Measurements from ENCODE around the gene COL4A2. TPM values are rescaled to one million over a fixed set of nuclear protein-coding genes. Genes with fewer than 3 reads are reported as not detected.

Gene COL4A2
- total RNA-seq, 2 experiments from 2014 or later, result not detected

DNA sequence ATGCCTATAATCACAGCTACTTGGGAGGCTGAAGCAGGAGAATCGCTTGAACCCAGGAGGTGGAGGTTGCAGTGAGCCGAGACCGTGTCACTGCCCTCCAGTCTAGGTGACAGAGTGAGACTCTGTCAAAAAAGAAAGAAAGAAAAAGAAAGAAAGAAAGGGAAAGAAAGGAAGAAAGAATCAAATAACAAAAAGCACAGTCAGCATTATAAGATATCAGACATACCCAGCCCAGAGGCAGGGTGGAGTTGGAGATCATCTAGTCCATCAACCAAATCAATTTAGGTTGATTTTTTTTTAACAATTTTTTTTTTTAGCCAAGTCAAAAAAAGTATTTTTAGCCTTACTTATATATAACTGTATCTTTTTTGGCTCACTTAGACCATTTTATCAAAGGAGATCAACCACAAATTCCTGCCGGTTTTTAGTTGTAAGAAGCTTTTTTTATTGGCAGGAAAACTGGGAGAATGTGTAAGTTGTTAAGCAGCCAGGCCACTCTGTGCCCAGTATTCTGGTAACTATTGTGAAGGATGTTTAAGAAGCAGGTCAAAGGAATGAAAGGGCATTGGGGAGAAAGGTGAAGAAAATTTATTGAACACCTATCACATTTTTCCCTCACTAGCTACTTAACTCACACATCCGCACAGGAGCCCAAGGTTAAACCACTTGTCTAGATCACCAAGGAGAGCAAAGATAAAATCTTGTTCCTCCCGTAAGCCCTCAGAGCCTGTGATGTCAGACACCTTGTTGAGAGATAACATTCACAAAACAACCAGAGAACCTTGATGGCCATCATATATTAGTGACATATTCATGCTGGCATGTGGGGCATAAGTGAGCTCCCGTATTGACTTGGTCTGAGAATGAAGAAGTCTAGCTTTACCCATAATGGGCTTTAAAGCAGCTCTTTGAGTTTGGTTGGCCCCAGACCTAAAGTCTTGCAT is 91.8 kb downstream of the COL4A2 start:
- Mint-ChIP-seq H3K4me1 (no peaks in the 10 kb centered on the region), H3K4me3 (no peak overlapping the region), H3K9me3 (no peaks in the 10 kb centered on the region), H3K27ac (no peak overlapping the region), H3K36me3 (ENCODE audit: low read depth) (no peaks in the 10 kb centered on the region), H3K27me3 (peaks cover 49% of the 10 kb centered on the region)
- ChIA-PET CTCF (interaction anchor here (0.9 kb wide), 1 partner anchor 178 kb away, joined by 3 read pairs; no protein-coding TSS in a partner anchor), POLR2A (no interaction called here)
- no peak for DNase-seq

- ChIA-PET POLR2A (no interaction called here), CTCF (no interaction called here)
- Mint-ChIP-seq H3K27ac (no peak overlapping the region), H3K9me3 (no peaks in the 10 kb centered on the region), H3K27me3 (peaks cover 47% of the 10 kb centered on the region), H3K4me1 (no peaks in the 10 kb centered on the region), H3K4me3 (no peak overlapping the region), H3K36me3 (ENCODE audit: low read depth) (no peaks in the 10 kb centered on the region)
- DNase-seq, result no peak
Measured at GRCh38 chr13:110399801-110400200, 92.7 kb downstream of the COL4A2 start.

DNA sequence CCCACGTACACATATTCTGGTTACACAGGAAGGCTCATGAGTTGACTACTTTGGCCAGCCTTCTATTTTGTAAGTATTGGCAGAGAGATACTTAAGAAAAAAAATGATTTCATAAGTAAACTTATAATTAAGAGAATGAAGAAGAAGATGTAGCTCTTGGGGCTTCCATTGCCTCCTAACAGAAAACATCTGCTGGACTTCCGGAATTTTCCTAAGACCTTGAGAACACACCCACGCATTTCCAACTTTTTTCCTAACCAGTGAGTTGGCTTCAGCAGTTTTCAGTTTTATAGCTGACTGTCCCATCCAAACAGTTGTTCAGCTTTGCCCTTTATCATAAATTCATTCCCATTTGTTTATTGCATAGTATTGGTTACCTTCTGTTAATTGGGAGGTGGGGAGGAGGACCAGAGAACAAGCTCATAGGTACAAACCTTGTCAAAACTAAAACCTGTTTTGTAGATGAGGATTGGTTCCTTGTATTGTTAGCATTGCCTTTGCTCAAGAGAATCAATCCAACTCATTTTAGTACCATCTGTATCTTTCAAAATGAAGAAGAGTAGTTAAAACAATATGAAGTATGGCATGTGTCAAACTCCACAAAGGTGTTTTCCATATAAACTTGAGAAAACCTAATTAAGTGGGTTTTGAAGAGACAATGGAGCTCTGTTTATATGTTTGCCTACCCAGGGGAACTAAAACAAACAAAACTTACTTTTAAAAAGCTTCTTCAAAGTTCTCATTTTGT is 93.9 kb downstream of the COL4A2 start:
- CTCF ChIA-PET, result interaction anchor here (1.2 kb wide), 1 partner anchor 11 kb away, joined by 4 read pairs; no protein-coding TSS in a partner anchor
- H3K4me1 Mint-ChIP-seq, result no peaks in the 10 kb centered on the region

DNA sequence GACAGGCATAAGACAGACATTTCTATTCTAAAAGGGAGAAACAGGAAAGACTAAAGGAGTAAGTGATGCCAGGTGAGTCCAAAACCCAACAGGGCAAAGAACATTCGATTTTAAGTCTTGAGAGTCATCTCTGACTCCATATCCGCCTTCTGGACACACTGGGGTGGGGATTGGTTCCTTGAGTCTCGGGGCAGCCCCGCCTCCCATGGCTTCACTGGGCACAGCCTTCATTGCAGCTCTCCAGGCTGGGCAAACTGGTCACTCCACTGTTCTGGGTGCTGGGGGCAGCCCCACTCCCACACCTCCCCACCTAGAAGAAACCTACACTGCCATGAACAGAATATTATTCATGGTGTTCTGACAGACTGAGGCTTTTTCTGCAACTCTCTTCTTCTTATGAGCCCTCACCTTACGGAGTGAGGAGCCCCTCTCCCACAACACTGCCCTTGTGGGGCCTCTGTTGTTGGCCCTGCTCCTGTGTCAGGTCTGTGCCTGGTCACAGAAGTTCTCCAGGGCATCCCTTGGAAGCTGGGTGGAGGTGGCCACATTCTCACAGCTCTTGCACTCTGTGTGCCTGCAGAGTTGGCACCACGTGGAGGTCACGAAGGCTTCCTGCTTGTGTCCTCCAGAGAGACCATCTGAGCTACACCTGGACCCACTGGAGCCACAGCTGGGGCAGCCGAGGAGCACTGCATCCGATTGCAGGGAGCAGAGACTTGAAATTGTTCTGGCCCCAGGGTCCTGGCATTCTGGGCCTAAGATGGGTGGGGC is 95.4 kb downstream of the COL4A2 start:
- H3K36me3 Mint-ChIP-seq (ENCODE audit: low read depth), result no peaks in the 10 kb centered on the region
- H3K27ac Mint-ChIP-seq, result no peak overlapping the region
- no peak overlapping the region for H3K4me3 Mint-ChIP-seq
- H3K9me3 Mint-ChIP-seq, result no peaks in the 10 kb centered on the region
- peaks cover 43% of the 10 kb centered on the region for H3K27me3 Mint-ChIP-seq
- POLR2A ChIA-PET, result no interaction called here
- H3K4me1 Mint-ChIP-seq, result no peaks in the 10 kb centered on the region
- CTCF ChIA-PET, result no interaction called here
- DNase-seq, result no peak

More for the DNA sequence above, 93.9 kb downstream of the COL4A2 start:
- no peak for DNase-seq
- Mint-ChIP-seq H3K27ac (no peak overlapping the region), H3K27me3 (peaks cover 47% of the 10 kb centered on the region), H3K4me3 (no peak overlapping the region), H3K36me3 (ENCODE audit: low read depth) (no peaks in the 10 kb centered on the region), H3K9me3 (no peaks in the 10 kb centered on the region)
- POLR2A ChIA-PET, result no interaction called here

DNA sequence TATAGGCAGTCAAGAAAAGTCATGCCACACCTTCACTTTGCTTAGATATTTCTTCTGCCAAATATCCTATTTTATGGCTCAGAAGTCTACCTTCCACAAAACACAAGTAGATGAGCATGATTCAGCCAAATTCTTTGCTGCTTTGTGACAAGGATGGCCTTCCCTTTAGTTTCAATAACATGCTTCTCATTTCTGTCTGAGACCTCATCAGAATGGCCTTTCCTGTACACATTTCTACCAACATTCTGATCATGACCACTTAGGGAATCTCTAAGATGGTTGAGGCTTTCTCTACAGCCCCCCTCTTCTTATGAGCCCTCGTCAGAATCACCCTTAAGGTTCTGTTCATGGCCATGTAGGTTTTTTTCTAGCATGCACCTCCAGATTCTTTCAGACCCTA is 96.2 kb downstream of the COL4A2 start:
- CTCF ChIA-PET, result no interaction called here
- no peak for DNase-seq
- no peaks in the 10 kb centered on the region for H3K4me1 Mint-ChIP-seq
- no peak overlapping the region for H3K27ac Mint-ChIP-seq
- POLR2A ChIA-PET, result no interaction called here
- no peak overlapping the region for H3K4me3 Mint-ChIP-seq
- H3K27me3 Mint-ChIP-seq, result peaks cover 40% of the 10 kb centered on the region
- H3K9me3 Mint-ChIP-seq, result no peaks in the 10 kb centered on the region
- H3K36me3 Mint-ChIP-seq (ENCODE audit: low read depth), result no peaks in the 10 kb centered on the region

GRCh38 chr13:110403721-110404120 is 96.6 kb downstream of the COL4A2 start:
- ChIA-PET POLR2A (no interaction called here), CTCF (no interaction called here)
- no peak for DNase-seq
- Mint-ChIP-seq H3K27me3 (peaks cover 37% of the 10 kb centered on the region), H3K4me1 (no peaks in the 10 kb centered on the region), H3K9me3 (peaks cover 2% of the 10 kb centered on the region), H3K27ac (no peak overlapping the region), H3K4me3 (no peak overlapping the region), H3K36me3 (ENCODE audit: low read depth) (no peaks in the 10 kb centered on the region)

GRCh38 chr13:110404321-110404720 is 97.2 kb downstream of the COL4A2 start:
- Mint-ChIP-seq H3K27ac (no peak overlapping the region), H3K4me1 (no peaks in the 10 kb centered on the region), H3K36me3 (ENCODE audit: low read depth) (no peaks in the 10 kb centered on the region), H3K9me3 (peaks cover 5% of the 10 kb centered on the region), H3K27me3 (peaks cover 39% of the 10 kb centered on the region), H3K4me3 (no peak overlapping the region)
- ChIA-PET CTCF (no interaction called here), POLR2A (no interaction called here)
- no peak for DNase-seq

DNA sequence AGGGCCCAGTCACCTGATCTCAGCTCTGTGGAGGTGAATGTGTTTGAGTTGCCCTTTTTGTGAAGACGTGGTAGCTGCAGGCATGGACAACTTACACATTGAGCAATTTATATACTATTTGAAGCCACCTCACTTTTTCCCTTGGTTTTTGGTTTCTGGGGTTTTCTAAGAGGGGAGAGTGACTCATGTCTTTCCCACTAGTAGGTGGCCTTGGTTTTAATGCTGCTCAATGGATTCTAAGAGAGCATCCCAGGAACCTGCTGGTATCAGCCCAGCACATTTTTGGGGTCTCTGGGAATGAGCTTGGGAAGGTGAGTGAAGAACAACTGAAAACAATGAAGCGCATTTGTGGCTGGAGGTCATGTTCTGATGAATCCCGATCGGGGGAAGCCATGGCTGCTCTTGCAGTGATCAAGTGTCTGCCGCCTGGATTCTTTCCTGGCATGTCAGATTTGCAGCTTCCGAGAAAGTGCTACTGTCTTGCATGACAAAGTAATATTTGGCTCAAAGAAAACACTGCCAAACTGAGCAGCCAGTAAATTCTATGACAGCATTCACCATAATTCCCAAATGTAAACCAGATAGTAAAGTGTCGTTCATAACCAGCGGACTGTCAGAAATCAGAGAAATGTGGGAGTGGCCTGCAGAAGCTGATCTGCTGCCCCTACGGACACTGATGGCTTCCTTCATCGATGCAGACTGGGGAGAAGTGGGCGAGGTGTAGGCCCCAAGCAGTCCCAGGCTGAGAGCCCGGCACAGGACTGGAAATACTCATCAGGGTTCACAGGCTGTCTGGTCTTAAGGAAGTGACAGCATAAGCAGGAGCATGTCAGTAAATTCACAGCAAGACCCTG is 98.7 kb downstream of the COL4A2 start:
- H3K36me3 Mint-ChIP-seq (ENCODE audit: low read depth), result no peaks in the 10 kb centered on the region
- H3K27me3 Mint-ChIP-seq, result peaks cover 42% of the 10 kb centered on the region
- CTCF ChIA-PET, result no interaction called here
- no peak overlapping the region for H3K27ac Mint-ChIP-seq
- POLR2A ChIA-PET, result no interaction called here
- H3K4me1 Mint-ChIP-seq, result no peaks in the 10 kb centered on the region
- DNase-seq, result no peak
- peaks cover 5% of the 10 kb centered on the region for H3K9me3 Mint-ChIP-seq
- H3K4me3 Mint-ChIP-seq, result no peak overlapping the region

DNA sequence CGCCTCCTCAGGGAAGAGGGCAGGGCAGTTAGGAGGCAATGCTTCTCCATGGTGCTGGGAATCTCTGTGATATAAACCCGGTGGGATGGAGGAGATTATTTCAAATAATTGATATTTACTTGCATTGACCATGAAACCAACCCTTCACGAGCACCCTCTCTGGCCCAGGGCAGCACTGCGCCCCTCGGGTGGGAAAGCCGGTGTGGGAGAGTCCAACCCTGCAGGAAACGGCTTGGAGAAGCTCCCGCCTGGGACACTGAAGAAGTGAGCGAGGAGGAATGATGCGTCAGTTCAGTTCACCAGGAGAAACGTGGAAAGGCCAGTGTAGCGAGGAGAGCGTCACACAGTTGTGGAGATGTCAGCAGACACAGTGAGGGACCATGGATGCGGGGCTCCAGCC is 99.9 kb downstream of the COL4A2 start:
- Mint-ChIP-seq H3K4me1 (peaks cover 1% of the 10 kb centered on the region), H3K4me3 (no peak overlapping the region)
- CTCF ChIA-PET, result no interaction called here

GRCh38 chr13:110407531-110407930 is 100.4 kb downstream of the COL4A2 start:
- no peak overlapping the region for H3K27ac Mint-ChIP-seq
- H3K27me3 Mint-ChIP-seq, result peaks cover 43% of the 10 kb centered on the region

More for the DNA sequence above, 99.9 kb downstream of the COL4A2 start:
- no peaks in the 10 kb centered on the region for H3K36me3 Mint-ChIP-seq (ENCODE audit: low read depth)
- no peak overlapping the region for H3K27ac Mint-ChIP-seq
- peaks cover 39% of the 10 kb centered on the region for H3K27me3 Mint-ChIP-seq
- POLR2A ChIA-PET, result no interaction called here
- no peak for DNase-seq
- peaks cover 5% of the 10 kb centered on the region for H3K9me3 Mint-ChIP-seq

DNA sequence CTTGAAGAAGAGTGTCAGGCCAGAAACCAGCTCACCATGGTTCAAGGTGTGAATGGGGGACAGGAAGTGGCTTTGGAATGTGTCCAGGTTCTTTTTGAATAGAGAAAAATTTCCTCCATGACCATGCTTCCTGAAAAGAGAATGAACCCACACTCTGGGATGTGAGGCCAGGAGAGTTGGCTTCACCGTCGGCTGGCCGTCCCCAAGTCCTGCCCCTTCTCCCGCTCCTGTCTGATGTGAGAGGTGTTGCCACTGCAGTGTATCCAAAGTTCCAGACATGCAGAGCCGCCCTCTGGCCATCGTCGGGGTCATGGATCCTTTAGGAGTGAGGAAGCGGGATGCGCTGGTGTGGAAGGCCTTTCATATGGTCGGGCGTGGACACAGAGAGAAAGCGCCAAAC is 101.2 kb downstream of the COL4A2 start:
- Mint-ChIP-seq H3K27me3 (peaks cover 40% of the 10 kb centered on the region), H3K27ac (no peak overlapping the region), H3K4me3 (no peak overlapping the region), H3K36me3 (ENCODE audit: low read depth) (no peaks in the 10 kb centered on the region), H3K9me3 (peaks cover 5% of the 10 kb centered on the region), H3K4me1 (peaks cover 5% of the 10 kb centered on the region)
- POLR2A ChIA-PET, result no interaction called here
- CTCF ChIA-PET, result no interaction called here
- DNase-seq, result no peak

More at GRCh38 chr13:110407531-110407930, 100.4 kb downstream of the COL4A2 start:
- H3K36me3 Mint-ChIP-seq (ENCODE audit: low read depth), result no peaks in the 10 kb centered on the region
- ChIA-PET POLR2A (no interaction called here), CTCF (no interaction called here)
- DNase-seq, result no peak
- peaks cover 5% of the 10 kb centered on the region for H3K9me3 Mint-ChIP-seq
- H3K4me1 Mint-ChIP-seq, result peaks cover 5% of the 10 kb centered on the region
- no peak overlapping the region for H3K4me3 Mint-ChIP-seq

- peaks cover 5% of the 10 kb centered on the region for H3K9me3 Mint-ChIP-seq
- ChIA-PET POLR2A (no interaction called here), CTCF (interaction anchor here (0.7 to 3.9 kb wide), 3 partner anchors 9 to 193 kb away, joined by 3 to 41 read pairs (median 3); no protein-coding TSS in a partner anchor)
- peaks cover 5% of the 10 kb centered on the region for H3K4me1 Mint-ChIP-seq
- no peaks in the 10 kb centered on the region for H3K36me3 Mint-ChIP-seq (ENCODE audit: low read depth)
- peaks cover 37% of the 10 kb centered on the region for H3K27me3 Mint-ChIP-seq
- no peak overlapping the region for H3K27ac Mint-ChIP-seq
- no peak for DNase-seq
- no peak overlapping the region for H3K4me3 Mint-ChIP-seq
Measured at GRCh38 chr13:110409581-110409992, 102.5 kb downstream of the COL4A2 start.
